IMR-90 (cell line): ENCODE measurements around the gene OR6K6. TPM values are rescaled to one million over a fixed set of nuclear protein-coding genes. Genes with fewer than 3 reads are reported as not detected.

Experiments used
- ATAC-seq: fragments of 200-7000 bp; cut with Tn5 transposase; 2 replicates; pipeline ENCODE4 v1.9.1; 2020; ENCODE audit warnings: low read depth, mild to moderate bottlenecking, moderate library complexity
- Bru-seq: library from RNA; stranded (reverse); fragments of 400-500 nt; gene quantifications from one replicate; lab custom pipeline; 2021; lab: Mats Ljungman, UMichigan
- BruChase-seq, 2 experiments: library from RNA; stranded (reverse); fragments of 400-500 nt; gene quantifications; one replicate each; lab custom pipeline; 2021; lab: Mats Ljungman, UMichigan
- BruUV-seq: library from RNA; stranded (reverse); fragments of 400-500 nt; replicated peaks from 2 replicates; lab custom pipeline; 2021; lab: Mats Ljungman, UMichigan
- CTCF ChIA-PET: fragments of 300-600 bp; formaldehyde crosslinking; extraction: SDS; loops from one replicate; lab custom pipeline; 2021; ENCODE audit warnings: antibody characterized with exemption; lab: Yijun Ruan, JAX
- POLR2A ChIA-PET: fragments of 300-600 bp; sonication (Branson Sonifier 250); formaldehyde crosslinking; loops from one replicate; lab custom pipeline; 2022; ENCODE audit warnings: antibody characterized with exemption; ENCODE audit not compliant: unreplicated experiment; lab: Charles Lee
- DNase-seq: peaks from one replicate; pipeline ENCODE4 v3.0.0; 2013
- H2AFZ ChIP-seq: replicated peaks from 2 replicates; pipeline ENCODE3; 2013; ENCODE audit warnings: low read length, mild to moderate bottlenecking; ENCODE audit not compliant: poor library complexity
- H2AK5ac ChIP-seq: 2 replicates; pipeline ENCODE4 v1.6.1; 2013; ENCODE audit warnings: low read depth, low read length, inconsistent platforms
- H2AK9ac ChIP-seq: replicated peaks from 2 replicates; pipeline ENCODE3; 2013; ENCODE audit warnings: mild to moderate bottlenecking, low read depth, low read length, moderate library complexity; ENCODE audit not compliant: poor library complexity
- H2BK120ac ChIP-seq: 2 replicates; pipeline ENCODE4 v1.6.1; 2013; ENCODE audit warnings: low read depth, low read length, inconsistent platforms
- H2BK15ac ChIP-seq: 3 replicates; pipeline ENCODE4 v1.6.1; 2013; ENCODE audit warnings: low read depth, low read length, inconsistent platforms
- H2BK20ac ChIP-seq: 2 replicates; pipeline ENCODE4 v1.6.1; 2013; ENCODE audit warnings: low read depth, mild to moderate bottlenecking, inconsistent platforms, low read length, moderate library complexity
- H2BK5ac ChIP-seq: 2 replicates; pipeline ENCODE4 v1.6.1; 2013; ENCODE audit warnings: mild to moderate bottlenecking, low read depth, low read length, inconsistent platforms; ENCODE audit not compliant: poor library complexity, severe bottlenecking
- H3K14ac ChIP-seq: replicated peaks from 2 replicates; pipeline ENCODE4 v1.6.1; 2013; ENCODE audit warnings: low read depth, low read length, inconsistent platforms
- H3K18ac ChIP-seq: 2 replicates; pipeline ENCODE4 v1.6.1; 2013; ENCODE audit warnings: low read depth, low read length, control low read depth
- H3K23ac ChIP-seq: 2 replicates; pipeline ENCODE4 v1.6.1; 2013; ENCODE audit warnings: low read depth, low read length, inconsistent platforms
- H3K27ac ChIP-seq: 2 replicates; pipeline ENCODE4 v1.5.1; 2013; ENCODE audit warnings: mild to moderate bottlenecking, control low read depth, low read length; ENCODE audit not compliant: insufficient read depth
- H3K27me3 ChIP-seq: 2 replicates; pipeline ENCODE4 v1.6.1; 2013; ENCODE audit warnings: low read length; ENCODE audit not compliant: control insufficient read depth, insufficient read depth
- H3K36me3 ChIP-seq: 2 replicates; pipeline ENCODE4 v1.6.1; 2013; ENCODE audit warnings: low read length, mixed read lengths; ENCODE audit not compliant: control insufficient read depth, insufficient read depth
- H3K4ac ChIP-seq: 2 replicates; pipeline ENCODE4 v1.6.1; 2013; ENCODE audit warnings: low read depth, low read length, inconsistent platforms
- H3K4me1 ChIP-seq: 2 replicates; pipeline ENCODE4 v1.6.1; 2013; ENCODE audit warnings: low read length, mixed read lengths; ENCODE audit not compliant: control insufficient read depth, insufficient read depth
- H3K4me2 ChIP-seq: 2 replicates; pipeline ENCODE4 v1.6.1; 2013; ENCODE audit warnings: low read depth, mild to moderate bottlenecking, control low read depth, low read length, moderate library complexity
- H3K4me3 ChIP-seq: 2 replicates; pipeline ENCODE4 v1.5.1; 2013; ENCODE audit warnings: low read depth, mild to moderate bottlenecking, control low read depth, low read length, moderate library complexity; ENCODE audit not compliant: insufficient read depth
- H3K56ac ChIP-seq: 2 replicates; pipeline ENCODE4 v1.6.1; 2013; ENCODE audit warnings: low read length, inconsistent platforms; ENCODE audit not compliant: insufficient read depth; ENCODE audit errors: extremely low read depth
- H3K79me1 ChIP-seq, 2 experiments: 2 replicates each; pipeline ENCODE4 v1.6.1; 2013; ENCODE audit warnings: low read length in 2 of 2, inconsistent platforms in 1 of 2, low read depth in 1 of 2
- H3K9ac ChIP-seq: 2 replicates; pipeline ENCODE4 v1.6.1; 2013; ENCODE audit warnings: low read depth, low read length, control low read depth
- H3K9me1 ChIP-seq: 2 replicates; pipeline ENCODE4 v1.6.1; 2013; ENCODE audit warnings: low read length, inconsistent platforms; ENCODE audit not compliant: insufficient read depth
- H3K9me3 ChIP-seq: 2 replicates; pipeline ENCODE4 v1.6.1; 2013; ENCODE audit warnings: low read length; ENCODE audit not compliant: control insufficient read depth, insufficient read depth
- H4K20me1 ChIP-seq: 2 replicates; pipeline ENCODE4 v1.6.1; 2013; ENCODE audit warnings: low read length, inconsistent platforms; ENCODE audit not compliant: insufficient read depth
- H4K5ac ChIP-seq: 2 replicates; pipeline ENCODE4 v1.6.1; 2013; ENCODE audit warnings: mild to moderate bottlenecking, low read depth, low read length, control low read depth
- H4K8ac ChIP-seq, 2 experiments: 2 replicates each; pipeline ENCODE4 v1.6.1; 2013; ENCODE audit warnings: low read depth in 2 of 2, low read length in 2 of 2, control low read depth in 1 of 2, inconsistent platforms in 1 of 2
- H4K91ac ChIP-seq: 2 replicates; pipeline ENCODE4 v1.6.1; 2013; ENCODE audit warnings: low read depth, low read length, inconsistent platforms; ENCODE audit not compliant: insufficient read depth
- BHLHE40 ChIP-seq: fragments of 150-350 bp; IDR thresholded peaks from 2 replicates; pipeline ENCODE4 v1.6.1; 2016; ENCODE audit warnings: mild to moderate bottlenecking, low read depth, low read length
- FOS ChIP-seq: fragments of 150-350 bp; IDR thresholded peaks from 2 replicates; pipeline ENCODE4 v1.6.1; 2016; ENCODE audit warnings: low read depth, low read length
- MAZ ChIP-seq: IDR thresholded peaks from 2 replicates; pipeline ENCODE4 v1.6.1; 2012; ENCODE audit warnings: low read depth, mild to moderate bottlenecking, low read length, improper control_type of control experiment, moderate library complexity, borderline replicate concordance
- MXI1 ChIP-seq: IDR thresholded peaks from 2 replicates; pipeline ENCODE4 v1.6.1; 2012; ENCODE audit warnings: low read depth, mild to moderate bottlenecking, low read length, moderate library complexity, borderline replicate concordance
- NFE2L2 ChIP-seq: fragments of 150-350 bp; IDR thresholded peaks from 2 replicates; pipeline ENCODE4 v1.6.1; 2016; ENCODE audit warnings: low read depth, mild to moderate bottlenecking, low read length
- POLR2A ChIP-seq: IDR thresholded peaks from 2 replicates; pipeline ENCODE4 v1.6.1; 2012; ENCODE audit warnings: mild to moderate bottlenecking, low read depth, low read length
- RAD21 ChIP-seq: IDR thresholded peaks from 2 replicates; pipeline ENCODE4 v1.6.1; 2012; ENCODE audit warnings: low read length, improper control_type of control experiment
- RCOR1 ChIP-seq: IDR thresholded peaks from 2 replicates; pipeline ENCODE4 v1.6.1; 2012; ENCODE audit warnings: mild to moderate bottlenecking, low read length, improper control_type of control experiment; ENCODE audit not compliant: insufficient replicate concordance
- WGBS, 2 experiments: methylation state at CpG; one replicate each; pipeline versions ENCODE4 v1.1.5 to v1.1.7; 2013; ENCODE audit warnings: missing lambda C conversion rate in 2 of 2; ENCODE audit not compliant: insufficient read length in 1 of 2; ENCODE audit errors: extremely low coverage in 2 of 2; 5-methylcytosine and 5-hydroxymethylcytosine counted together
- dilution Hi-C: fragments of 300-500 bp; cut with HindIII; formaldehyde crosslinking; loops from one replicate; pipeline ENCODE4 v1.14.3; 2018; ENCODE audit warnings: low sequenced_read_pairs; ENCODE audit not compliant: unreplicated experiment
- in situ Hi-C: fragments of 300-500 bp; cut with MboI; formaldehyde crosslinking; loops from 3 replicates; pipeline ENCODE4 v1.14.3; 2019; ENCODE audit warnings: low sequenced_read_pairs, inconsistent platforms, mixed read lengths
- intact Hi-C: fragments of 100-400 bp; cut with micrococcal nuclease; formaldehyde crosslinking; loops from 2 replicates; pipeline ENCODE4 v1.10.0; 2022
- long read RNA-seq: library from polyadenylated mRNA; unstranded; transcript quantifications from one replicate; pipeline ENCODE4 v2.0.0, GENCODE V29; 2021; ENCODE audit not compliant: unreplicated experiment
- polyA plus RNA-seq, 3 experiments: library from polyadenylated mRNA; depleted of rRNA; stranded (reverse); fragments of >200 nt; gene quantifications; 2 replicates each; pipeline ENCODE4 v1.2.3, GENCODE V29; 2012; ENCODE audit warnings: low replicate concordance in 1 of 3
- total RNA-seq: library from RNA; depleted of rRNA; stranded (reverse); fragments of >200 nt; gene quantifications from 2 replicates; pipeline ENCODE4 v1.2.3, GENCODE V29; 2012; rRNA removed
- TF ChIP-seq, protein P1 (sequence below): fragments of 150-350 bp; IDR thresholded peaks from 2 replicates; pipeline ENCODE4 v1.6.1; 2016; ENCODE audit warnings: low read depth, mild to moderate bottlenecking, low read length, moderate library complexity, borderline replicate concordance

The OR6K6 gene, protein sequence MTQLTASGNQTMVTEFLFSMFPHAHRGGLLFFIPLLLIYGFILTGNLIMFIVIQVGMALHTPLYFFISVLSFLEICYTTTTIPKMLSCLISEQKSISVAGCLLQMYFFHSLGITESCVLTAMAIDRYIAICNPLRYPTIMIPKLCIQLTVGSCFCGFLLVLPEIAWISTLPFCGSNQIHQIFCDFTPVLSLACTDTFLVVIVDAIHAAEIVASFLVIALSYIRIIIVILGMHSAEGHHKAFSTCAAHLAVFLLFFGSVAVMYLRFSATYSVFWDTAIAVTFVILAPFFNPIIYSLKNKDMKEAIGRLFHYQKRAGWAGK
- total RNA-seq = not detected in 2 replicates
- polyA plus RNA-seq (2012; rRNA removed) = not detected in 2 replicates
- polyA plus RNA-seq (2012; cell fraction: cytosol; rRNA removed) = not detected in 2 replicates
- polyA plus RNA-seq (2012; cell fraction: nucleus; rRNA removed; ENCODE audit: low replicate concordance) = not detected in 2 replicates
- Bru-seq, nascent RNA = not detected
- BruChase-seq, experiment 1, labeled RNA remaining after a 6-hour chase = not detected
- not detected for BruChase-seq, experiment 2, labeled RNA remaining after a 2-hour chase
- long read RNA-seq = 0 reads

DNA sequence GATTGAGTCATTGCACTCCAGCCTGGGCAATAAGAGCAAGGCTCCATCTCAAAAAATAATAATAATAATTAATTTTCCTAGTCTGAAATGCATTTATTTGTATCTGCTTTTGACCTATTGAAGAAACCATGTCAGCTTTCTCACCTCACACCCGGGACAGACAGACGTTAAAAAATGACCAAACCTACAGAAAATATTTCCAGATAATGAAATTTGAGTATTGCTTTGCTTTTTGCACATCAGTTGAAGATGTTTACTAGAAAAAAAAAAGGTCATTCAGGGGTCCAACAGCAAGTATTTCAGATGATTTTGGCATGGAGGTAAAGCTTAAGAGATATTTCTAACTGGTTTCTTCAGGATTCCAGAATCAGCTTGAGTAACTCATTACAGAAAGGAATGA, at the start of gene OR6K6:
Gene OR6K6 (plus strand): TSS at position 301 of the 400 bp plus-strand sequence. CDS start 168 bp downstream, outside the sequence.
- H3K79me1 ChIP-seq = no peaks in the 10 kb centered on the region
- ATAC-seq (no peak), DNase-seq (no peak)
- WGBS, 2 experiments = no CpG with 5 or more reads among the region's 2 CpGs
- H3K27me3 ChIP-seq = no peaks in the 10 kb centered on the region
- dilution Hi-C loops = no loop called here
- H3K9ac ChIP-seq = no peak within 1 kb of the TSS
- ChIA-PET POLR2A (no interaction called here), CTCF (no interaction called here)
- H3K4ac ChIP-seq = no peak within 1 kb of the TSS
- H3K4me3 ChIP-seq = no peak within 1 kb of the TSS
- no peak within 1 kb of the TSS for H2AFZ ChIP-seq
- H2AK5ac ChIP-seq = no peak within 1 kb of the TSS
- no peaks in the 10 kb centered on the region for H3K4me1 ChIP-seq
- no peak within 1 kb of the TSS for H3K14ac ChIP-seq
- no peak within 1 kb of the TSS for H2BK120ac ChIP-seq
- TF ChIP-seq, protein P1, sequence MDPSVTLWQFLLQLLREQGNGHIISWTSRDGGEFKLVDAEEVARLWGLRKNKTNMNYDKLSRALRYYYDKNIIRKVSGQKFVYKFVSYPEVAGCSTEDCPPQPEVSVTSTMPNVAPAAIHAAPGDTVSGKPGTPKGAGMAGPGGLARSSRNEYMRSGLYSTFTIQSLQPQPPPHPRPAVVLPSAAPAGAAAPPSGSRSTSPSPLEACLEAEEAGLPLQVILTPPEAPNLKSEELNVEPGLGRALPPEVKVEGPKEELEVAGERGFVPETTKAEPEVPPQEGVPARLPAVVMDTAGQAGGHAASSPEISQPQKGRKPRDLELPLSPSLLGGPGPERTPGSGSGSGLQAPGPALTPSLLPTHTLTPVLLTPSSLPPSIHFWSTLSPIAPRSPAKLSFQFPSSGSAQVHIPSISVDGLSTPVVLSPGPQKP = no peak
- TF ChIP-seq MXI1 (no peak), RAD21 (no peak), FOS (no peak), NFE2L2 (no peak), MAZ (no peak), BHLHE40 (no peak), POLR2A (no peak), RCOR1 (no peak)
- no peak within 1 kb of the TSS for H3K27ac ChIP-seq
- no peak within 1 kb of the TSS for H3K23ac ChIP-seq
- no peak within 1 kb of the TSS for H4K91ac ChIP-seq
- H4K5ac ChIP-seq = no peak within 1 kb of the TSS
- no peaks in the 10 kb centered on the region for H4K20me1 ChIP-seq
- H2BK15ac ChIP-seq = no peak within 1 kb of the TSS
- no TSS peak for BruUV-seq
- no peak within 1 kb of the TSS for H2BK5ac ChIP-seq
- H3K56ac ChIP-seq = no peak within 1 kb of the TSS
- H3K9me1 ChIP-seq = no peaks in the 10 kb centered on the region
- H2AK9ac ChIP-seq = no peak within 1 kb of the TSS
- H4K8ac ChIP-seq = no peak within 1 kb of the TSS
- H3K18ac ChIP-seq = no peak within 1 kb of the TSS
- no peak within 1 kb of the TSS for H2BK20ac ChIP-seq
- intact Hi-C loops = no loop called here
- peaks cover 3% of the 10 kb centered on the region; the same call in 1 of the 2 replicates for H3K9me3 ChIP-seq
- no peak within 1 kb of the TSS for H3K4me2 ChIP-seq
- in situ Hi-C loops = no loop called here
- no peaks in the 10 kb centered on the region for H3K36me3 ChIP-seq
